Epithelial cell of proximal tubule (primary cell): ENCODE data around the gene C12orf43. TPM values are rescaled to one million over a fixed set of nuclear protein-coding genes. Genes with fewer than 3 reads are reported as not detected.
A peak's percentile ranks its signal among the peaks of the same experiment; 100 is the strongest.

Experiments
- DNase-seq: peaks from one replicate; pipeline ENCODE4 v3.0.0-alpha.2; 2011; ENCODE audit warnings: low read depth
- H3K4me3 ChIP-seq: 2 replicates; pipeline ENCODE4 v1.5.1; 2011; ENCODE audit warnings: low read depth, mild to moderate bottlenecking, low read length
- total RNA-seq: library from RNA; depleted of rRNA; stranded (reverse); fragments of >200 nt; gene quantifications from 2 replicates; pipeline ENCODE4 v1.2.3, GENCODE V29; 2015
- TF ChIP-seq, protein P1 (sequence below): conservative IDR thresholded peaks from 2 replicates; pipeline ENCODE4 v1.5.1; 2012; ENCODE audit warnings: low read depth, mild to moderate bottlenecking, low read length

Gene C12orf43
- total RNA-seq, 1 donor from 2014 or later, result 20.6 TPM

DNA sequence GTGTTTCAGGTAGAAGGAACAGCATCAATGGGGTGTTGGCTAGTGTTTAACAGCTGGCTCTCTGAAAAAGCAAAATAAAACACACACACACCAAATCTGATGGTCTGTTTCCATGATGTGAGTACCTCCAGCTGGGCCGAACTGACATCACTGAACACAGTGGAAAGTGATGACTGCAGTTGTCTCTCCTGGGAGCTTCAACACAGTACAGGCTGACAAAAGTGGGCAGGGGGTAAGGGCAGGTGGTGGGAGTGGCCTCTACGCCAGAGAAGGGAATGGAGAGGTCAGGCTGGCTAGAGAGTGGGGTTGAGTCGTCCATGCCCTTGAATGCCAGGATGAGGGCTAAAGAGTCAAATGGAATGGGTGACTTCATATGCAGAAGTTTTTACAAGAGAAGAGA, 46.0 kb downstream of the C12orf43 start:
- H3K4me3 ChIP-seq, result no peak overlapping the region
- TF ChIP-seq, protein P1, sequence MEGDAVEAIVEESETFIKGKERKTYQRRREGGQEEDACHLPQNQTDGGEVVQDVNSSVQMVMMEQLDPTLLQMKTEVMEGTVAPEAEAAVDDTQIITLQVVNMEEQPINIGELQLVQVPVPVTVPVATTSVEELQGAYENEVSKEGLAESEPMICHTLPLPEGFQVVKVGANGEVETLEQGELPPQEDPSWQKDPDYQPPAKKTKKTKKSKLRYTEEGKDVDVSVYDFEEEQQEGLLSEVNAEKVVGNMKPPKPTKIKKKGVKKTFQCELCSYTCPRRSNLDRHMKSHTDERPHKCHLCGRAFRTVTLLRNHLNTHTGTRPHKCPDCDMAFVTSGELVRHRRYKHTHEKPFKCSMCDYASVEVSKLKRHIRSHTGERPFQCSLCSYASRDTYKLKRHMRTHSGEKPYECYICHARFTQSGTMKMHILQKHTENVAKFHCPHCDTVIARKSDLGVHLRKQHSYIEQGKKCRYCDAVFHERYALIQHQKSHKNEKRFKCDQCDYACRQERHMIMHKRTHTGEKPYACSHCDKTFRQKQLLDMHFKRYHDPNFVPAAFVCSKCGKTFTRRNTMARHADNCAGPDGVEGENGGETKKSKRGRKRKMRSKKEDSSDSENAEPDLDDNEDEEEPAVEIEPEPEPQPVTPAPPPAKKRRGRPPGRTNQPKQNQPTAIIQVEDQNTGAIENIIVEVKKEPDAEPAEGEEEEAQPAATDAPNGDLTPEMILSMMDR, result no peak
- DNase-seq, result no peak

DNA sequence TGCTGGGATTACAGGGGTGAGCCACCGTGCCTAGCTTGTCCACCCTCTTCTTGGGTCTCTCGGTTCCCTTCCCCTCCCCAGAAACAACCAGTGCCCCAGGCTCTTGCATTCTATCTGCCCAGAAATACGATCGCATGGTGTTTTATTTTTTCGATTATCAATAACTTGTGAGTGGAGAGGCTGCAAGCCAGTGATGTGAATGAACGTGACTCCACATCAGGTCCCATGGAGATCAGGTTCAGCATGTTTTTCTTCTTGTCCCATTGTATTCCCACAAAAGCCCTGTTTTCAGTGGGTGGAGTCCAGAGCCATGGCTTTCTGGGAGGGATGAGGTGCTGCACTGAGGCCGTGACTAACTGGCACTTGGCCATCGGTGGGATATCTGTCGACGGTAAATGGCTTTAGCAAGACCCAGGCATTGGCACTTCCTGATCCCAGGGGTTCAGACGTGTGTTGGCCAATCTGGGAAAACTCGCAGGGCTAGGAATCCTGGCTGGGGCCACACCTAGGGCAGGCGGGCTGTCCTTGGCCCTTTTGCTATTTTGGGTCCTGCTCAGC, 50.7 kb downstream of the C12orf43 start:
- no peak overlapping the region for H3K4me3 ChIP-seq
- no peak for DNase-seq
- TF ChIP-seq, protein P1, result no peak

DNA sequence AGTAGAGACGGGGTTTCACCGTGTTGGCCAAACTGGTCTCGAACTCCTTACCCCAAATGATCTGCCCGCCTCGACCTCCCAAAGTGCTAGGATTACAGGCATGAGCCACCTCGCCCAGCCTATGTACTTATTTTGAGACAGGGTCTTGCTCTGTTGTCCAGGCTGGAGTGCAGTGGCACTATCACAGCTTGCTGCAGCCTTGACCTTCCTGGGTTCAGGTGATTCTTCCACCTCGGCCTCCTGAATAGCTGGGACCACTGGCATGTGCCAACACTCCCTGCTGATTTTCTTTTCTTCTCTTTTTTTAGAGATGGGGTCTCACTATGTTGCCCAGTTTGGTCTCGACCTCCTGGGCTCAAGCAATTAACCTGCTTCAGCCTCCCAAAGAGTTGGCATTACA, 52.0 kb downstream of the C12orf43 start:
- TF ChIP-seq, protein P1, result no peak
- no peak for DNase-seq

DNA sequence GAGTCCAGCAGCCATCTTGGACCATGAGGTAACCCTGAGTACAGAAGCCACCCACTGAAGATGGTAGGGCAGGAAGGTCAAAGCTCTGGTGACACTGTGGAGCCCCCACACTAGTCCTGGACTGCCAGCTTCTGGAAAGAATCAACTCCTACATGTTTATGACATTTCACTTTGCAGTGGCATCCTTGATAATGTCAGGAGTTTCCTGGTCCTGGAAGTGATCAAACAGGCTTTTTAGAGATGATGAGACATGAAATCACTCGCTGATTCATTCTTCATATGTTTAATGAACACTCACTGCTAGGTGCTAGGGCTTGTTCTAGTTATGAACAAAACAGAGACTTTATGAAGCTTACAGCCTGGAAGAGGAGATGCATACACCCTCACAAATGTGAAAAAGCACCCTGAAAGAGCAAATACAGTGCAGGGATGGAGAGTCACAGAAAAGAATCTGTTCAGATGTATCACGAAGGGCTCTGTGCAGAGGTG, 53.7 kb downstream of the C12orf43 start:
- no peak overlapping the region for H3K4me3 ChIP-seq
- DNase-seq, result no peak
- TF ChIP-seq, protein P1, result no peak

More for the DNA sequence above, 52.0 kb downstream of the C12orf43 start:
- H3K4me3 ChIP-seq, result no peak overlapping the region

DNA sequence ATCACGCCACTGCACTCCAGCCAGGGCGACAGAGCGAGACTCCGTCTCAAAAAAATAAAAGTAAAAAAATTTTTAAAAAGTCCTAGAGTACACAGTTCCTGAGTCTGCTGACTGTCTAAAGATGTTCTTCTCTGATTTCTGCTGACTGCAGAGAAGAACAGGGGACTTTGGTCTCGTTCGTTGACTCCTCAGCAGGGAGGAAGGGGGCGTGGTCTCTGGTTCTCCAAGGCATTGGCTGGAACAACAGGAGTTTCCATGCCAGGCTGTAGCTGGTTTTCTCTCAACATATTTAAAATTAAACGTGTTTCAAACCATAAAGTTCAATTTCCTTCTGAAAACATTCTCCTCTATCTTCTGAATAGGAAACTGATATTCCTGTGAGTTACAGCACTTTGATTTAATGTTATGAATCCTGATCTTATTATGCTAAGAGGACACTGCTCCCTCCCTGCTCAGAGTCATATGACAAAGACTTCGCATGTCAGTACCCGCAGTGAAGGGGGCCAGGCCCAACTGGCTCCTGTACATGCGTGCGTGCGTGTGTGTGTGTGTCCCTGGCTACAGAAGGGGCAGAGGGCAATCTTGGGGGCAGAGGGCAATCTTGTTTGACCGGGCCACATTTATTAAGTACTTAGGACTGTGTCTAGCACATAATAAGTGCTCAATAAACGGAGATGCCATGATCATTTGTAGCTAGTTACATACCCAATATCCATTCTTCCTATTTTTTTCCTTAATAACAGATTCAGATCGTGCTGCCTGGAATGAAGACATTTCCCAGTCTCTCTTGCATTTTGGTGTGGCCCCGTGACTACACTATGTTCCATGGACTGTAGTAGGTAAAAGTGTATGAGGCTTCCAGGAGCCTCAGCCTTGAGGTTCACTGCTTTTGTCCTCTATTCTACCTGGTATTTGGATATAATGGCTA, 54.4 kb downstream of the C12orf43 start:
- no peak for DNase-seq
- TF ChIP-seq, protein P1, result no peak
- H3K4me3 ChIP-seq, result no peak overlapping the region

DNA sequence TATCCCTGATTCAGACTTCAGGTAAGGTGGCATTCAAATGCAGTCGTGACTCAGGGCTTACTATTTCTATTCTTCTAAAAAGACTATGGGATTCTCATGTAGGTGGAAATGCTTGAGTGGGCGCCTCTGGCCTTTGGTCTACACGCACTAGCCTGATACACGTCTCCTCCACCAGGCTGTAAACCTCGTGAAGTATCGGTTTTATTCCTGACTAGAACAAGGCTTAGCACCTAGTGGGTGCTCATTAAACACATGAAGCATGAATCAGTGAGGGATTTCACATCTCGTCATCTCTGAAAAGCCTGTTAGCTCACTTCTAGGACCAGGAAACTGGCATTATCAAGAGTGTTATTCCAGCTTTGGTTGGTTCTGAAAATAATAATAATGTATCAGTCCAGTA, 55.6 kb downstream of the C12orf43 start:
- TF ChIP-seq, protein P1, result no peak
- DNase-seq, result peak; percentile 90
- H3K4me3 ChIP-seq, result no peak overlapping the region
